Measurements from ENCODE around the gene TTL.
"Not testable (repeated sequence)": the region's sequence is repeated elsewhere in the genome, so short reads cannot be mapped to it uniquely, and the experiment has no call there.

Gene TTL

GRCh38 chr2:112488201-112488600 lies 6.2 kb downstream of the TTL start:
- H3K4me3 Mint-ChIP-seq: no peak overlapping the region
- H3K27ac Mint-ChIP-seq: no peak overlapping the region
- H3K27me3 Mint-ChIP-seq: no peaks in the 10 kb centered on the region

DNA sequence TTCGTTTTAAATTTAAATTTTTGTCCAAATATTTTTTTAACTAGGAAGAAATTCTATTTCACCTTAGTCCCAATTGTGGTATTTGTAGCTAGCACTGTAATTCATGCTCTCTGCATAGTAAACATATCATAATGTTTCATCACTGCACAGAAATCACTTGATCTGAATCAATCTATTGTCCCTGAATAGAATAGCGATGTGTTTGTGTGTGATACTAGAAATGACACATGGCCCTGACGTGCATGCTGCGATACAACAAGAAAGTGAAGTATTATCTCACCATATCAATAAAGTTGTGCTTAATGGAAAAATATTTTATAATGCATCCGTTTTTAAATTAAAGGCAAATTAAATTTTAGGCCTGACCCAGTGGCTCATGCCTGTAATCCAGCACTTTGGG lies 10.0 kb downstream of the TTL start:
- Mint-ChIP-seq H3K27me3 (no peaks in the 10 kb centered on the region), H3K4me3 (no peak overlapping the region), H3K36me3 (peaks cover 7% of the 10 kb centered on the region), H3K4me1 (peaks cover under 1% of the 10 kb centered on the region), H3K9me3 (no peaks in the 10 kb centered on the region), H3K27ac (no peak overlapping the region)
- no peak for ATAC-seq

More at GRCh38 chr2:112488201-112488600, 6.2 kb downstream of the TTL start:
- no peak for ATAC-seq
- Mint-ChIP-seq H3K4me1 (peaks cover 18% of the 10 kb centered on the region), H3K9me3 (no peaks in the 10 kb centered on the region), H3K36me3 (peaks cover 4% of the 10 kb centered on the region)

- H3K27ac Mint-ChIP-seq: no peak overlapping the region
- no peaks in the 10 kb centered on the region for H3K27me3 Mint-ChIP-seq
- no peak for ATAC-seq
- peaks cover 11% of the 10 kb centered on the region for H3K36me3 Mint-ChIP-seq
- H3K4me3 Mint-ChIP-seq: no peak overlapping the region
- H3K9me3 Mint-ChIP-seq: no peaks in the 10 kb centered on the region
- no peaks in the 10 kb centered on the region for H3K4me1 Mint-ChIP-seq
These were observed 11.1 kb downstream of the TTL start for GRCh38 chr2:112493048-112493447.

DNA sequence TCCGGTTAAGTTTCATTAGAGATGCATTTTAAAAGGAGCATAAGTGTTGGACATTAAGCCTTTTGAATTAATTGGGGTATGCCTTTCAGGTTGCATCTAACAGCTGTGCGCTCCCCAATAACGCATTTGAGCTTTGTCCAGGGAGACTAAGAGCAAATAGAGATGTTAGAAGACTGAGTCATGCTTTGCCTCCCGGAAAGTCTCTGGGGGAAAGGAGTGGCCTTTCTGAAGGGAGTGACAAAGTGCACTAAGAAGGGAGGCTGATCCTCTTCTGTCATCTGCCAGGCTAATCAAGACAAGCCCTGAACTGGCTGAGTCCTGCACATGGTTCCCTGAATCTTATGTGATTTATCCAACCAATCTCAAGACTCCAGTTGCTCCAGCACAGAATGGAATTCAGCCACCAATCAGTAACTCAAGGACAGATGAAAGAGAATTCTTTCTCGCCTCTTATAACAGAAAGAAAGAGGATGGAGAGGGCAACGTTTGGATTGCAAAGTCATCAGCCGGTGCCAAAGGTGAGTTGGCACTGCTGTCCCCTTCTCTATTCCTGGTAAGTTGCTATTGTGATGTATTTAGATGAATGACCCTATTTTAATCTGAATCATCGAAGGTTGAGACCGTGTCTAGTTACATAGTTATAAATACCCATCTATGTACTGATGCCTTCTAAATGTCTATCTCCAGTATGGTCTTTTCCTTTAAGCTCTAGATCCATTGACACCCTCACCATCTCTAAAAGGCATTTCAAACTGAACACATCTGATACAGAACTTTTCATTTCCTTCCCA lies 12.1 kb downstream of the TTL start:
- no peak for ATAC-seq
- Mint-ChIP-seq H3K4me3 (no peak overlapping the region), H3K27ac (no peak overlapping the region), H3K36me3 (peaks cover 11% of the 10 kb centered on the region), H3K27me3 (no peaks in the 10 kb centered on the region), H3K9me3 (no peaks in the 10 kb centered on the region), H3K4me1 (no peaks in the 10 kb centered on the region)

- no peaks in the 10 kb centered on the region for H3K9me3 Mint-ChIP-seq
- no peaks in the 10 kb centered on the region for H3K27me3 Mint-ChIP-seq
- no peak for ATAC-seq
- peaks cover 11% of the 10 kb centered on the region for H3K36me3 Mint-ChIP-seq
- H3K4me3 Mint-ChIP-seq: no peak overlapping the region
- no peaks in the 10 kb centered on the region for H3K4me1 Mint-ChIP-seq
- H3K27ac Mint-ChIP-seq: no peak overlapping the region
These were observed 12.9 kb downstream of the TTL start for GRCh38 chr2:112494828-112495227.

- H3K36me3 Mint-ChIP-seq: peaks cover 11% of the 10 kb centered on the region
- H3K9me3 Mint-ChIP-seq, H3K27ac Mint-ChIP-seq, H3K27me3 Mint-ChIP-seq, ATAC-seq, H3K4me3 Mint-ChIP-seq, H3K4me1 Mint-ChIP-seq: not testable (repeated sequence)
These were observed 13.9 kb downstream of the TTL start for GRCh38 chr2:112495878-112496277.

DNA sequence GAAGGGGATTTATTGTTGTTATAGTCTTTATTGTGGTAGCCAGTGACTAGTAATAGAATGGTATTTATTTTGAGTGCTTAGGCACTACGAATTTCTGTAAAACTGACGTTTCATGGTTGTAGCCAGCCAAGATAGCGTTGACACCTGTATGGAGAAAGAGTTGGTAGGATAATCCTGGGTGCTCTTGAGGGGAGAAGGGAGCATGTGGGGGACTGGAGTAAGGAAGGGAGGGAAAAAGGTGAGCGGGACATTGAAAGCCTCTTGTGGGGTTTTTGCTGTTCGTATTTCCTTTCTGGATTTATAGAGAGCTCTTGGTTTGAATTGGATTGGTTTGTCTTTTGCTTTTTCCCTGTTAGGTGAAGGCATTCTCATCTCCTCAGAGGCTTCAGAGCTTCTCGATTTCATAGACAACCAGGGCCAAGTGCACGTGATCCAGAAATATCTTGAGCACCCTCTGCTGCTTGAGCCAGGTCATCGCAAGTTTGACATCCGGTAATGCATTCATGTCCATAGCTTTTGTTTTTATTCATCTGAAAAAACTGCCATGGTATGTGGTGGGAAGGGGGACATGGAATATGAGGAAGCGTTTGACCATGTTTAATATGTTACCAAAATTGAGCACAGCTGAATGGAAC lies 19.0 kb downstream of the TTL start:
- H3K27ac Mint-ChIP-seq, H3K27me3 Mint-ChIP-seq, ATAC-seq, H3K4me3 Mint-ChIP-seq, H3K4me1 Mint-ChIP-seq, H3K9me3 Mint-ChIP-seq: not testable (repeated sequence)
- peaks cover 24% of the 10 kb centered on the region for H3K36me3 Mint-ChIP-seq

GRCh38 chr2:112509239-112509998 lies 27.5 kb downstream of the TTL start:
- not testable (repeated sequence) for H3K27ac Mint-ChIP-seq, H3K9me3 Mint-ChIP-seq

GRCh38 chr2:112516801-112517200 lies 34.8 kb downstream of the TTL start:
- Mint-ChIP-seq H3K4me1 (no peaks in the 10 kb centered on the region), H3K4me3 (no peak overlapping the region), H3K36me3 (peaks cover 77% of the 10 kb centered on the region), H3K9me3 (peaks cover 4% of the 10 kb centered on the region), H3K27ac (no peak overlapping the region), H3K27me3 (no peaks in the 10 kb centered on the region)
- ATAC-seq: no peak

More at GRCh38 chr2:112509239-112509998, 27.5 kb downstream of the TTL start:
- H3K27me3 Mint-ChIP-seq, H3K4me3 Mint-ChIP-seq, ATAC-seq, H3K4me1 Mint-ChIP-seq: not testable (repeated sequence)
- H3K36me3 Mint-ChIP-seq: peaks cover 30% of the 10 kb centered on the region

GRCh38 chr2:112518807-112519206 lies 36.9 kb downstream of the TTL start:
- Mint-ChIP-seq H3K9me3 (peaks cover 4% of the 10 kb centered on the region), H3K4me1 (no peaks in the 10 kb centered on the region), H3K36me3 (peaks cover 82% of the 10 kb centered on the region), H3K4me3 (no peak overlapping the region), H3K27me3 (no peaks in the 10 kb centered on the region), H3K27ac (no peak overlapping the region)
- ATAC-seq: no peak

DNA sequence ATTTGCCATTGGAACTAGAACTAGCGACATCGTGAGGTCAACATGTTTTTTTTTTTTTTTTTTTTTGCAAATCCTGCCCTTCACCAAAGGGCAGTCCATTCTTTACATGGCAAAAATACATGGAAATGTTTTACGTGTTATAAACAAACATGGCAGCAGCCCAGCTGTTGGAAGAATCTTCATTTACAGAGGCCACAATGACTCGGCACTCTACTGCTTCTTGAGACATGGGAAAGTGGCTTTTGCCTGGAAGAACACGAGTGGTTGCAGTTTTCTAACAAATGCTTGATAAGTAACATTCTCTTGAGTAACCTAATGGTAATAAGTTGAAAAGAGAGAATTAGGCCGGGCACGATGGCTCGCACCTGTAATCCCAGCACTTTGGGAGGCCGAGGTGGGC lies 37.5 kb downstream of the TTL start:
- Mint-ChIP-seq H3K36me3 (peaks cover 80% of the 10 kb centered on the region), H3K4me3 (no peak overlapping the region), H3K27ac (no peak overlapping the region), H3K27me3 (no peaks in the 10 kb centered on the region), H3K4me1 (no peaks in the 10 kb centered on the region), H3K9me3 (peaks cover 4% of the 10 kb centered on the region)
- ATAC-seq: no peak

GRCh38 chr2:112520234-112520783 lies 38.4 kb downstream of the TTL start:
- Mint-ChIP-seq H3K36me3 (peaks cover 80% of the 10 kb centered on the region), H3K4me3 (no peak overlapping the region)

GRCh38 chr2:112523291-112523777 lies 41.4 kb downstream of the TTL start:
- ATAC-seq: no peak
- Mint-ChIP-seq H3K9me3 (no peaks in the 10 kb centered on the region), H3K27me3 (no peaks in the 10 kb centered on the region), H3K27ac (no peak overlapping the region), H3K4me3 (no peak overlapping the region), H3K36me3 (peaks cover 89% of the 10 kb centered on the region), H3K4me1 (no peaks in the 10 kb centered on the region)

More at GRCh38 chr2:112520234-112520783, 38.4 kb downstream of the TTL start:
- Mint-ChIP-seq H3K27ac (no peak overlapping the region), H3K27me3 (no peaks in the 10 kb centered on the region), H3K9me3 (no peaks in the 10 kb centered on the region), H3K4me1 (no peaks in the 10 kb centered on the region)
- ATAC-seq: no peak

- H3K4me3 Mint-ChIP-seq, H3K27me3 Mint-ChIP-seq, H3K9me3 Mint-ChIP-seq, H3K27ac Mint-ChIP-seq, H3K4me1 Mint-ChIP-seq, ATAC-seq: not testable (repeated sequence)
- H3K36me3 Mint-ChIP-seq: peaks cover 90% of the 10 kb centered on the region
These were observed 42.3 kb downstream of the TTL start for GRCh38 chr2:112524276-112524675.

GRCh38 chr2:112528541-112528940 lies 46.6 kb downstream of the TTL start:
- ATAC-seq: no peak
- Mint-ChIP-seq H3K4me3 (no peak overlapping the region), H3K27ac (no peak overlapping the region), H3K27me3 (no peaks in the 10 kb centered on the region), H3K9me3 (no peaks in the 10 kb centered on the region), H3K36me3 (peaks cover 83% of the 10 kb centered on the region), H3K4me1 (no peaks in the 10 kb centered on the region)
